NAMALWA (cell line): Measurements from ENCODE around the gene BPIFB3.

Source experiments
- DNase-seq: peaks from one replicate; pipeline ENCODE4 v3.0.0-alpha.2; 2015; ENCODE audit warnings: low spot score

Gene BPIFB3

GRCh38 chr20:33062825-33063149, 9.1 kb downstream of the BPIFB3 start:
- DNase-seq = no peak

- DNase-seq = no peak
Measured at GRCh38 chr20:33063271-33063670, 9.6 kb downstream of the BPIFB3 start.

- no peak for DNase-seq
Measured at GRCh38 chr20:33064572-33065287, 11.0 kb downstream of the BPIFB3 start.

GRCh38 chr20:33065785-33066184, 12.1 kb downstream of the BPIFB3 start:
- no peak for DNase-seq

- no peak for DNase-seq
Measured at GRCh38 chr20:33067806-33068205, 14.1 kb downstream of the BPIFB3 start.

GRCh38 chr20:33068251-33068939, 14.7 kb downstream of the BPIFB3 start:
- no peak for DNase-seq

GRCh38 chr20:33069673-33070072, 16.0 kb downstream of the BPIFB3 start:
- no peak for DNase-seq

GRCh38 chr20:33070111-33071053, 16.7 kb downstream of the BPIFB3 start:
- no peak for DNase-seq

GRCh38 chr20:33071198-33071597, 17.5 kb downstream of the BPIFB3 start:
- no peak for DNase-seq

- no peak for DNase-seq
Measured at GRCh38 chr20:33072362-33072761, 18.7 kb downstream of the BPIFB3 start.

GRCh38 chr20:33072813-33073212, 19.1 kb downstream of the BPIFB3 start:
- no peak for DNase-seq

GRCh38 chr20:33074675-33075074, 21.0 kb downstream of the BPIFB3 start:
- DNase-seq = no peak

GRCh38 chr20:33075281-33075680, 21.6 kb downstream of the BPIFB3 start:
- no peak for DNase-seq

GRCh38 chr20:33076662-33077372, 23.1 kb downstream of the BPIFB3 start:
- peak; percentile 24 for DNase-seq

GRCh38 chr20:33079259-33079658, 25.6 kb downstream of the BPIFB3 start, which contains the start of gene BPIFB4:
Gene BPIFB4 (plus strand): TSS chr20:33079643. CDS start chr20:33081527, 1,884 bp downstream.
- DNase-seq = no peak

- DNase-seq = no peak
Measured at GRCh38 chr20:33081411-33082154, 27.9 kb downstream of the BPIFB3 start.

- DNase-seq = no peak
Measured at GRCh38 chr20:33082546-33082945, 28.8 kb downstream of the BPIFB3 start.

GRCh38 chr20:33083544-33084340, 30.0 kb downstream of the BPIFB3 start:
- DNase-seq = no peak

GRCh38 chr20:33084722-33085121, 31.0 kb downstream of the BPIFB3 start:
- DNase-seq = no peak

GRCh38 chr20:33086052-33086722, 32.5 kb downstream of the BPIFB3 start:
- no peak for DNase-seq
